ENCODE results near the gene SET.
"Not testable (repeated sequence)": the region's sequence is repeated elsewhere in the genome, so short reads cannot be mapped to it uniquely, and the experiment has no call there.

The SET gene

GRCh38 chr9:128687453-128687852, 1.6 kb upstream of the SET start:
- DNase-seq: no peak

GRCh38 chr9:128689293-128689774, 312 bp downstream of the SET start:
- no peak for DNase-seq

GRCh38 chr9:128689820-128690683, 1.0 kb downstream of the SET start:
- DNase-seq: peak; percentile 61

GRCh38 chr9:128690684-128691034, 1.6 kb downstream of the SET start:
- no peak for DNase-seq

GRCh38 chr9:128693738-128694137, 4.7 kb downstream of the SET start:
- not testable (repeated sequence) for DNase-seq

DNA sequence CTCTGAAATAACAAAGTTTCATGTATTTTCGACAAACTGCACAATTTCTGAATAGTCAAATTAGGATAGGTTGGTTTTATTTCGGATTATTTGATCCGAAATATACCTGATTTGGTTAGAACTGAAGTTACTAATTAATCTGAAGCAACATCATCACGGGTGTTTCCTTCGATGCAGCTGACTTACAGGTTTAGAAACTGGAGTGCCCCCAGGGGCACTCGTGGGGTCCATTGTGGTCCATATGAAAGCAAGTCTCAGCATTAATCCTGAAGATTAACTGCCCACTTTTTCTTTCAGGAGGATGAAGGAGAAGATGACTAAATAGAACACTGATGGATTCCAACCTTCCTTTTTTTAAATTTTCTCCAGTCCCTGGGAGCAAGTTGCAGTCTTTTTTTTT, 5.3 kb downstream of the SET start:
- no peak for DNase-seq

DNA sequence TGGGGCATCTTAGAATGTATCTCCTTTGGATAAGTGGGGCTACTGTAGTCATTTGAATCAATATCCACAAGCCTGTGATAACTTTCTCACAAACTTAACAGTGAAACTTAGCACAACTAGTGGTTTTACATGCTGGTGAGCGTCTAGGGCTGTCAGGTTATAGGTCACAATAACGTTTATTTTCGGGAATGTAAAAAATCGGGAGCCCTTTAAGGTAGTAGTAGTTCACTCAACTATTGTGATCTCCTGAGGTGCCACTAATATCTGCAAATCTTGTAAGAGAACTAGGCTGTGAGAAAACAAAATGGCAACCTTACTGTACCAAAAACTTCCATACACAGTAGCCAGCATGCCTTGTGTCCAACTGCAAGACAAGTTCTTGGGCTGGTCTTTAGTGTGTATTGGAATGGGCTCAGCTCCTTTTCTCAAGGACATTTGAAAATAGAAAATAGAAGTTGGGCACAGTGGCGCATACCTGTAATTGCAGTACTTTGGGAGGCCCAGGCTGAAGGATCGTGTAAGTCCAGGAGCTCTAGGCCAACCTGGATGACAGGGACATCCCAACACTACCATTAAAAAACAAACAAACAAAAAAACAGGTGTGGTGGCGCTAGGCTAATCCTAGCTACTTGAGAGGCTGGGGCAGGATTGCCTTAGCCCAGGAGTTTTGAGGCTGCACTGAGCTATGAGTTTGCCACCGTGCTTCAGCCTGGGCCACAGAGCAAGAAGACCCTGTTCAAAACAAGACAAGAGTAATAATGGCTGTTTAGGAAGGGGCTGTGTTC, 8.1 kb downstream of the SET start:
- DNase-seq: no peak

GRCh38 chr9:128699096-128699795, 10.2 kb downstream of the SET start:
- DNase-seq: not testable (repeated sequence)

DNA sequence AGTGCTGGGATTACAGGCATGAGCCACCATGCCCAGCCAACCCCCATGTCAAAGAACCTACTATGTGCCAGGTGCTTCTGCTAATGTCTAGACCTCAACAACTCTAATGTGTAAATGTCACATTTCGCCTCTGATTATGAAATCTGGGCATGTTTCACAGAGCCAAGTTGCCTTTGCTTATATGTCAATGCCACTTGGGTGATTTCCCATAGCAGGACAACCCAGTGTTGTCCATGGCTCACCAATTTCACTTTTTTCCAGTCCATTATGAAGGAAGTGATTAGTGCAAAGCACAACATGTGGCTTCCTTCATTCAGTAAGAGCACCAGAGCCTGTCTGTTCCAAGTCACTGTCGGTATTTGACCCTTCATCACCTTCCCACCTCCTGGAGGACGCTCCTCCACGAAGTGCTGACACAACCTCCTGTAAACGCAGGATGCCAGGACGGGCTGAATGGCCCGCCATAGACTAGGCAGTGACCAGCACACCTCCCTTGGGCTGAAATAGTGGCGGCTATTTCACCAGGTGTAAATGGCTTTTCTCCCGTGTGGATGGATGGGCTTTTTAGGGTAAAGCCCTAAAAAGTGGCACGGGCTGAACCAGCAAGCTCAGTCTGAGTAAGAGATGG, 12.3 kb downstream of the SET start:
- DNase-seq: peak; percentile 67

DNA sequence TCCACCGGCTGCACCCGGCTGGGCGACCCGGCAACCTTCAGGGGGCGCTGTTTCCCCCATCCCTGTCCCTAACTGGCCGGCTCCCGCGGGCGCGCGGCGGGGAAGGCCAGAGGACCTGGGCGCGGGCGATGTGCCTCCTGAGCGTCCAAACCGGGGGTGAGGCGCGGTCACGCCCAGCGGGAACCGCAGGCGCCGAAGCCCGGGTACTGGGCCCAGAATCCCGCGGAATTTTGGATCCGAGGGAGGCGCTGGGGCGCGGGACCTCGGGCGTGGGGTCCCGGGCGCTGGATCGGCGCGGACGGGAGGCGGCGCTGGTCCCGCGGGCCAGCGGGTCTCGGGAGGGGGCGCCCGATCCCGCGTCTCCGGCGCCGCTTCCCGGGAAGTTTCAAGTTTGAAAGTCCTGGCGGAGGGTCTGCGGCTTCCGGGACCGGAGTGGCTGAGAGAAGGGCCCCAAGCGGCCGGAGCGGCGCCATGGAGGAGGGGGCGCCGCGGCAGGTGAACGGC, 13.5 kb downstream of the SET start, which contains the start of gene PKN3:
Gene PKN3, plus strand, starts transcription at position 59 of the 504 bp plus-strand sequence. Its CDS starts 413 bp downstream, at position 472.
- peak; percentile 94 for DNase-seq

DNA sequence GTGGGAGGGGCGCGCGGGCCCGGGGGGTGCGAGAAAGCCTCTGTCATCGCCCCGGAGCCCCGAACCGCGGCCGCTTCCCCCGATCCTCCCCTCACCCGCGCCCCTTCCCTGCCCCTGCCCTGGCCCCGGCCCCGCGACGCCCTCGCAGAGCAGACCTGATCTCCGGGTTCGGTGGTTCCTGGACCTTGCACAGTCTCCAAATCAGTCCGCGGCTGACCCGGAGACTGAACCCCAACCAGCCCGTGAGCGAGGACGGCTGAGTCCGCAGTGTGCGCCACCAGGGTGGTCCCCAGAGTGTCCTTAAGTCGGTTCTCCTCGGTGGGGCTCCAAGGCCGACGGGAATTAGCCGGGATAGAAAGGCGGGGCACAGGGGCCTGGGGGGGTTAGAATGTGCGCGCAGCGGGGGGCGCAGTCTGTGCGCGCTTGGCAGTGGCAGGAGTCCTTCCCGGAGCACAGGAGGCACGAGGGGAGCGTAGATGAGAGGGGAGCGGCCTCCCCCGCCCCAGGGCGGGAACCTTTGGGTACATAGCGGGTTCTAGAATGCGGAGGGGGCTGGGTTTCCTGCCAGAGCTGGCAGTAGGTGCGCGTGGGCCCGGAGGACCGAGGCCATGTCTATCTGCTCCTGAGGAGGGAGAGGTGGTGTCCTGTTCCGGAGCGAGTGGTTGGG, 14.1 kb downstream of the SET start:
- DNase-seq: peak; percentile 68

GRCh38 chr9:128703616-128704355, 14.8 kb downstream of the SET start:
- no peak for DNase-seq

DNA sequence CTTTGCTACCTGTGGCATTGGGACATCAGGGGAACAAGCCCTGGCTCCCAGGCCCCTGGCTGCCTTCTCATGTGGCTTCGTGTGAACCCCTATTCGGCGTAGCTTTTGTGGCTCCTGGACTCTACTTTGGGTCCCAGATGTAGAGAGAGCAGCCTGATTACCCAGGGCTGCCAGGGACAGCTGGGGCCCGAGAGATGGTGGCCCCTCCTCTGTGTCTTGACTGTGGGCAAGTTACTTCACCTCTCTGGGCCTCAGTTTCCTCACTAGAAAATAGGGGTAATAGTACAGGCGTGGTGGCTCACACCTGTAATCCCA, 15.3 kb downstream of the SET start:
- DNase-seq: no peak

DNA sequence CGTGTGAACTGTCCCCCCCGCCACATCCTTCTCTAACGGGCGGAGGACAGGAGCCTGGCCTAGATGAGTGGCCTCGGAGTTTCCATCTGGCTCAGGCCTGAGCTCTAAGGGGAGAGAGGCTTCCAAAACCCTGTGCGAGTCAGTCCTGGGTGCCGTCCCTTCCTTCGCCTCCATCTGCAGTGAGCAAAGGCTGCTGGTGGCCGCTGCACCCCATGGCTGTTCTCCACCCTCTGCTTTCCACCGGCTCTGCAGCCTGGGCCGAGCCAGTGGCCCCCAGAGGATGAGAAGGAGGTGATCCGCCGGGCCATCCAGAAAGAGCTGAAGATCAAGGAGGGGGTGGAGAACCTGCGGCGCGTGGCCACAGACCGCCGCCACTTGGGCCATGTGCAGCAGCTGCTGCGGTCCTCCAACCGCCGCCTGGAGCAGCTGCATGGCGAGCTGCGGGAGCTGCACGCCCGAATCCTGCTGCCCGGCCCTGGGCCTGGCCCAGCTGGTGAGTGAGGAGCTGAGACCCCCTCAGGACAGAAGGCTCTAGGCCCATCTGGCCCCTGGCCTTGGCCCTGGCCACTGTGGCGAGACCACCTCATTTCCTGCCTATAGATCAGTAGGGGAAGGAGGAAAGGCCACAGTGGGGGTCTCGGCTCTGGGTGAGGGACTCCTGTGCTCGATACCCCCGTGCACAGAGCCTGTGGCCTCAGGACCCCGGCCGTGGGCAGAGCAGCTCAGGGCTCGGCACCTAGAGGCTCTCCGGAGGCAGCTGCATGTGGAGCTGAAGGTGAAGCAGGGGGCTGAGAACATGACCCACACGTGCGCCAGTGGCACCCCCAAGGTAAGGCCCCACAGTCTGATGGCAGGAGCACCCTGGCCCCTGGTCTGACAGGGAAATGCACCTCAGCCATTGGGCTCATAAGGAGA, 16.3 kb downstream of the SET start:
- no peak for DNase-seq

DNA sequence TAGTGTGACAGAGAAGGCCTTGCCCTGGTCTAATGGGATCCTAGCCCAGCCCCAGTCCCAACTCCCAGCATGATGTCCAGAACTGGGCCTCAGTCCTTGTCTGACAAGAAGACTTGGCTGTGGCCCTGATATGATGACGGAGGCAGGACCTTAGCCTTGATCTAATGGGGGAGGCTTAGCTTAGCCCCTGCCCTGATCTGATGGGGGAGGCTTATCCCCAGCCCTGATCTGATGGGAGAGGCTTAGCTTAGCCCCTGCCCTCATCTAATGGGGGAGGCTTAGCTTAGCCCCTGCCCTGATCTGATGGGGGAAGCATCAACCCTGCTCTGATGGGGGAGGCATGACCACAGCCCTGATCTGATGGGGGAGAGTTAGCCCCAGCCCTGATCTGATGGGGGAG, 17.0 kb downstream of the SET start:
- peak; percentile 34 for DNase-seq

DNA sequence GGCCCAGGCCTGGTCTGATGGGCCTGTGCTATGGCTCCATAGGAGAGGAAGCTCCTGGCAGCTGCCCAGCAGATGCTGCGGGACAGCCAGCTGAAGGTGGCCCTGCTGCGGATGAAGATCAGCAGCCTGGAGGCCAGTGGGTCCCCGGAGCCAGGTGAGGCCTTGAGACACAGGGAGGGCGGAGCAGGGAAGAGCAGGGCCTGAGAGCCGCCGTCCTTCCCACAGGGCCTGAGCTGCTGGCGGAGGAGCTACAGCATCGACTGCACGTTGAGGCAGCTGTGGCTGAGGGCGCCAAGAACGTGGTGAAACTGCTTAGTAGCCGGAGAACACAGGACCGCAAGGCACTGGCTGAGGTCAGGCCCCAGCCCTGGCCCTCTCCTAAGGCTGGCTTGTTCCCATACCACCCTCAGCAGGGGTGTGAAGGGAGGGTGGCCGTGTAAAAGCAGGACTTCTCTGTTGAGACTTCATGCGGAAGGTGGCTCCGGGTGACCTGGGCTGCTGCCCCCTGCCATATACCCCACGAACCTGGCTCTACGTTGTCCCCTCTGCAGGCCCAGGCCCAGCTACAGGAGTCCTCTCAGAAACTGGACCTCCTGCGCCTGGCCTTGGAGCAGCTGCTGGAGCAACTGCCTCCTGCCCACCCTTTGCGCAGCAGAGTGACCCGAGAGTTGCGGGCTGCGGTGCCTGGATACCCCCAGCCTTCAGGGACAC, 17.8 kb downstream of the SET start:
- DNase-seq: peak; percentile 50

DNA sequence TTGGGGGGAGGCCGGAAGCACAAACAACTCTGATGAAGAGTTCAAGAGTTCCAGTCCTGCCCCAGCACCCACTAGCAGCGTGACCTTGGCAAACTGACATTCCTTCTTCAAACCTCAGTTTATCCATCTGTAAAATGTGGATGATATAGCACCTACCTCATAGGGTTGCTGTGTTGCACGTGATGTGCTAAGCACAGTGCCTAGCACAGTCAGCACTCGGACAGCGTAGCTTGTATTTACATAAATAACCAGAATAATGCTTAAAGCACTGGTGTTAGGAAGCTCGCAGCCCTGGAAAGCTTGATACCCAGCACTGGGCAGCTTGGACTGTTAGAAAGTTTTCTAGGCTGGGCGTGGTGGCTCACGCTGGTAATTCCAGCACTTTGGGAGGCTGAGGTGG, 18.4 kb downstream of the SET start:
- no peak for DNase-seq

- peak; percentile 50 for DNase-seq
Measured at GRCh38 chr9:128712451-128713410, 23.7 kb downstream of the SET start.
